Measurements from ENCODE around the gene LRP1B. TPM values are rescaled to one million over a fixed set of nuclear protein-coding genes. Genes with fewer than 3 reads are reported as not detected.
A peak's percentile ranks its signal among the peaks of the same experiment; 100 is the strongest.

The LRP1B gene
- total RNA-seq (2021; fragmentation: NEBNext Ultra II Directional; extraction: Animal tissue kit (Norgen Biotek cat#: 25700)) = 0.04 TPM in 1 of 2 replicates, not detected in the other
- 0.03 and 0.08 TPM in 2 replicates for polyA plus RNA-seq (2011; rRNA removed)
- 0.04 TPM for polyA plus RNA-seq (2011; cell fraction: cytosol; rRNA removed)
- polyA plus RNA-seq (2011; cell fraction: nucleus; rRNA removed) = 0.06 TPM
- 0.01 to 0.11 TPM (median 0.09 TPM) in 4 replicates for polyA plus RNA-seq (2012, experiment 1 of 2)
- polyA plus RNA-seq (2012, experiment 2 of 2) = not detected
- 0.14 TPM for polyA plus RNA-seq (2013, experiment 1 of 2)
- 0.15 TPM for polyA plus RNA-seq (2013, experiment 2 of 2)
- 0.68 and 2.5 TPM in 2 replicates for polyA minus RNA-seq (2011; rRNA and poly(A)+ RNA removed)
- not detected for polyA minus RNA-seq (2011; cell fraction: cytosol; rRNA and poly(A)+ RNA removed)
- polyA minus RNA-seq (2011; cell fraction: nucleus; rRNA and poly(A)+ RNA removed) = 2.9 TPM
- long read RNA-seq, experiment 1 = 0 reads
- long read RNA-seq, experiment 2 = 0 reads

GRCh38 chr2:142131010-142131669 is at the start of gene LRP1B:
Gene LRP1B, minus strand, starts transcription at chr2:142131016. Its CDS starts 287 bp downstream, at chr2:142130729.
- Histone ChIP-seq H2BK120ac (replicated peaks; ENCODE audit: low read depth, low read length) (no peak within 1 kb of the TSS), H3K79me2 (ENCODE audit: control insufficient read depth in 1 of 2, insufficient read depth in 2 of 2, low read length in 2 of 2) (no peaks in the 10 kb centered on the region), H3K36me3 (ENCODE audit: control insufficient read depth in 2 of 4, insufficient read depth in 4 of 4, low read length in 3 of 4) (no peaks in the 10 kb centered on the region), H3K18ac (ENCODE audit: extremely low read depth, low read length) (0 out of 2 replicates have a peak within 1 kb of the TSS, but pooled peaks have one; percentile 60), H3K27ac (ENCODE audit: low read depth, low read length) (no peak within 1 kb of the TSS), H3K4ac (replicated peaks; ENCODE audit: insufficient read length, low read depth, low read length) (no peak within 1 kb of the TSS), H4K8ac (ENCODE audit: extremely low read depth, insufficient read depth, low read length) (peak within 1 kb of the TSS; percentile 84; the same call in 1 of the 2 replicates), H2AFZ (ENCODE audit: low read length) (peak within 1 kb of the TSS; percentile 88), H3K4me1 (replicated peaks in 1 of 4; ENCODE audit: control insufficient read depth in 3 of 4, insufficient read depth in 4 of 4, low read length in 3 of 4) (no peaks in the 10 kb centered on the region; a peak in 1 of 7 replicates), H3K4me2 (ENCODE audit: insufficient read depth in 1 of 2, low read depth in 2 of 2, low read length in 2 of 2) (peak within 1 kb of the TSS; percentile 80 to 97), H3K23me2 (ENCODE audit: low read depth, low read length) (peaks cover 19% of the 10 kb centered on the region), H3K79me1 (ENCODE audit: low read depth, low read length) (no peaks in the 10 kb centered on the region), H2BK20ac (ENCODE audit: low read length) (no peak within 1 kb of the TSS), H3K14ac (ENCODE audit: insufficient read length) (no peak within 1 kb of the TSS), H2BK12ac (ENCODE audit: low read depth, low read length) (peak within 1 kb of the TSS; percentile 32; the same call in 1 of the 2 replicates), H4K91ac (replicated peaks; ENCODE audit: insufficient read length, low read length) (no peak within 1 kb of the TSS), H3K4me3 (ENCODE audit: extremely low read depth in 1 of 4, insufficient read depth in 2 of 4, low read depth in 3 of 4, low read length in 4 of 4) (peak within 1 kb of the TSS; percentile 65 to 75 (median 72)), H2AK5ac (ENCODE audit: low read depth, low read length) (no peak within 1 kb of the TSS), H4K20me1 (replicated peaks in 1 of 2; ENCODE audit: control insufficient read depth in 1 of 2, insufficient read depth in 2 of 2, low read length in 2 of 2) (no peaks in the 10 kb centered on the region), H2BK5ac (ENCODE audit: low read depth, low read length) (peak within 1 kb of the TSS; percentile 67; the same call in 1 of the 2 replicates), H3K9me3 (ENCODE audit: insufficient read depth in 2 of 2, low read depth in 1 of 2, low read length in 1 of 2) (no peaks in the 10 kb centered on the region), H4K5ac (ENCODE audit: insufficient read length, low read depth, low read length) (no peak within 1 kb of the TSS), H3K9ac (replicated peaks in 1 of 4; ENCODE audit: extremely low read depth in 1 of 4, low read depth in 3 of 4, low read length in 3 of 4) (peak within 1 kb of the TSS in 2 of 4 experiments; percentile 14 to 65; a peak in 5 of 7 replicates), H2BK15ac (ENCODE audit: low read length) (no peak within 1 kb of the TSS), H3K27me3 (replicated peaks in 1 of 4; ENCODE audit: control insufficient read depth in 3 of 4, extremely low read depth in 1 of 4, insufficient read depth in 3 of 4, low read length in 3 of 4) (peaks cover 4 to 29% (median 22%) of the 10 kb centered on the region in 4 experiments), H3K56ac (replicated peaks; ENCODE audit: insufficient read length, low read depth, low read length) (no peak within 1 kb of the TSS), H3K23ac (ENCODE audit: insufficient read length) (no peak within 1 kb of the TSS)
- DNase-seq (ENCODE audit: low read depth in 1 of 2, low spot score in 2 of 2) (peak; percentile 3 to 52), FAIRE-seq (peak; percentile 66)
- CTCF ChIA-PET (ENCODE audit: partially characterized antibody) = interaction anchor here (0.7 to 1.9 kb wide), 4 partner anchors 9 to 1083 kb away, joined by 3 to 16 read pairs (median 4); no protein-coding TSS in a partner anchor
- 4% methylated on average over 21 of the region's 21 CpGs; no CpG with 5 or more reads in 1 of the 2 experiments for WGBS, 2 experiments (ENCODE audit: extremely low coverage in 1 of 2, insufficient coverage in 1 of 2, insufficient read length in 1 of 2, insufficient replicate concordance in 2 of 2, low coverage in 1 of 2, low lambda C conversion rate in 2 of 2, missing lambda C conversion rate in 1 of 2)
- POLR2A ChIA-PET (ENCODE audit: partially characterized antibody) = interaction anchor here (1.0 to 2.1 kb wide), 4 partner anchors 10 to 84 kb away, joined by 3 to 15 read pairs (median 4); no protein-coding TSS in a partner anchor
- TF ChIP-seq POLR2AphosphoS5 (IDR thresholded peaks at IDR 0.05; ENCODE audit: low read depth, low read length) (no peak), SP4 (IDR thresholded peaks at IDR 0.05; ENCODE audit: low read length) (no peak), MAFK (IDR thresholded peaks at IDR 0.05; ENCODE audit: low read depth, low read length) (peak; percentile 92), SP1 (IDR thresholded peaks at IDR 0.05; ENCODE audit: low read depth, low read length) (no peak), CREB1 (IDR thresholded peaks at IDR 0.05) (no peak), EZH2 (IDR thresholded peaks at IDR 0.05; ENCODE audit: low read depth, low read length, severe bottlenecking) (no peak), CEBPB (IDR thresholded peaks at IDR 0.05; ENCODE audit: low read depth, low read length) (peak; percentile 94), ASH2L (IDR thresholded peaks at IDR 0.05; ENCODE audit: low read length) (no peak), SUZ12 (IDR thresholded peaks at IDR 0.05; ENCODE audit: low read length) (no peak), BCL11A (IDR thresholded peaks at IDR 0.05; ENCODE audit: low read depth in 2 of 2, low read length in 2 of 2) (no peak), POLR2A (IDR thresholded peaks at IDR 0.05; ENCODE audit: control extremely low read depth in 1 of 2, low read depth in 2 of 2, low read length in 2 of 2) (no peak), TAF1 (IDR thresholded peaks at IDR 0.05; ENCODE audit: low read depth, low read length) (peak; percentile 21; the same call in 1 of the 2 replicates)

Data from H1 (cell line).